ENCODE measurements around the gene ERLEC1.
A peak's percentile ranks its signal among the peaks of the same experiment; 100 is the strongest.
"Not testable (repeated sequence)": the region's sequence is repeated elsewhere in the genome, so short reads cannot be mapped to it uniquely, and the experiment has no call there.

The ERLEC1 gene

GRCh38 chr2:53829273-53829979 lies 42.6 kb downstream of the ERLEC1 start:
- DNase-seq = peak in 8 of 58 donors; percentile 4 to 19 (median 13)

- DNase-seq = not testable (repeated sequence)
Observed at GRCh38 chr2:53829980-53830290, 43.1 kb downstream of the ERLEC1 start.

- no peak for DNase-seq
Observed at GRCh38 chr2:53840580-53840979, 53.7 kb downstream of the ERLEC1 start.

GRCh38 chr2:53841651-53842050 lies 54.8 kb downstream of the ERLEC1 start:
- DNase-seq = not testable (repeated sequence)

- no peak for DNase-seq
Observed at GRCh38 chr2:53842891-53843290, 56.0 kb downstream of the ERLEC1 start.

- no peak for DNase-seq
Observed at GRCh38 chr2:53843595-53843994, 56.8 kb downstream of the ERLEC1 start.

GRCh38 chr2:53848062-53848461 lies 61.2 kb downstream of the ERLEC1 start:
- DNase-seq = no peak

GRCh38 chr2:53851052-53851757 lies 64.4 kb downstream of the ERLEC1 start:
- not testable (repeated sequence) for DNase-seq

- DNase-seq = no peak
Observed at GRCh38 chr2:53852532-53852931, 65.7 kb downstream of the ERLEC1 start.

- DNase-seq = no peak
Observed at GRCh38 chr2:53854678-53855077, 67.8 kb downstream of the ERLEC1 start.

GRCh38 chr2:53856272-53856671 lies 69.4 kb downstream of the ERLEC1 start:
- DNase-seq = peak in 4 of 58 donors; percentile 5 to 24 (median 17)

- DNase-seq = peak in 57 of 58 donors; percentile 21 to 84 (median 68)
Observed at GRCh38 chr2:53859206-53860181, 72.7 kb downstream of the ERLEC1 start, which contains the start of gene GPR75. Gene GPR75, minus strand, starts transcription at chr2:53859967. Its CDS starts 5,211 bp downstream, at chr2:53854756.

- no peak for DNase-seq
Observed at GRCh38 chr2:53861824-53862223, 75.0 kb downstream of the ERLEC1 start.

GRCh38 chr2:53863538-53864227 lies 76.8 kb downstream of the ERLEC1 start:
- no peak for DNase-seq

GRCh38 chr2:53865264-53865663 lies 78.4 kb downstream of the ERLEC1 start:
- no peak for DNase-seq

- DNase-seq = no peak
Observed at GRCh38 chr2:53865962-53866361, 79.1 kb downstream of the ERLEC1 start.

GRCh38 chr2:53867169-53867568 lies 80.3 kb downstream of the ERLEC1 start:
- DNase-seq = no peak

- DNase-seq = no peak
Observed at GRCh38 chr2:53867773-53868172, 80.9 kb downstream of the ERLEC1 start.
